ENCODE measurements around the gene KHDC1.
"Not testable (repeated sequence)": the region's sequence is repeated elsewhere in the genome, so short reads cannot be mapped to it uniquely, and the experiment has no call there.

KHDC1 gene, protein sequence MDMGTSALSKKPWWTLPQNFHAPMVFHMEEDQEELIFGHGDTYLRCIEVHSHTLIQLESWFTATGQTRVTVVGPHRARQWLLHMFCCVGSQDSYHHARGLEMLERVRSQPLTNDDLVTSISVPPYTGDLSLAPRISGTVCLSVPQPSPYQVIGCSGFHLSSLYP

DNA sequence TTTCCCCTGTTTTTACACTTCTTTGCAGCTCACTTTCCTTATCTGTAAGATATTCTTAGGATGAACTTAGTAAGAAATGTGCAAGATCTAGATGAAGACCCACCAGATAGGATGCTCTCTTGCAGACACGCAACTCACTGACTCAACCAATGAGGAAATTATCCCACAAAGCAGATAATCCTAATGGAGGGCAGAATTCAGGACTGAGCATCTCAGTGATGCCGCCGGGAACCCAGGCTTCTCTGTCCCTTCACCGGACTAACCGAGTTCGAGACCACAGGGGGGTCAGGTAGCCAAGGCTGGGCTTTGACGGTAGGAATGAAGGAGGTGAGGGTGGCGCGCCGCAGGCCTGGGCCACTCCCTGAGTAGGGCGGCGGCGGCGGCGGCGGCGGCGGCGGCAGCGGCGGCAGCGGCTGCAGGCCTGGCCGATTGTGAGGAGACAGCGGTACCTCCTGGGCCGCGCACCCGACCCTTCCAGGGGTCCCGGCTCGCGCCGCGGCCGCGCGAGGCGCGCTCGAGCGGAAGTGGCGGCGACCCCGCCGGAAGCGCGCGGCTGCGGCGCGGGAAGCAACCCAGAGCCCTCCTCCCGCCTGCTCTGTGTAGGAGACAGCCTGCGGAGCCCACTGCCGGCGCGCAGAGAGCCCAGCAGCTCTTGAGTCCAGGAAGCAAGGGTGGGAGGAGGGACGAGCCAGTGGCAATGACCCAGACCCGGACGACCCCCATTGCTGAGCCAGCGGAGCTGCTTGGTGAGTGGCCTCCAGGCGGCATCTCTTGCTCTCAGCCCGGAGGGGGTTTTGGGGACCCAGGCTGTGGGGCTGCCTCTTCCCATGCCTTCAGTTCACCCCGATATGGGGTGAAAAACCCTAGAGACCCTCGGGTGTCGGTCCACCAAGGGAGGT, at the start of gene KHDC1:
Gene KHDC1 (minus strand): TSS at position 526 of the 899 bp plus-strand sequence. CDS start 20,679 bp downstream, outside the sequence.
- Histone ChIP-seq H3K27ac (peak within 1 kb of the TSS; percentile 80), H3K9me3 (ENCODE audit: severe bottlenecking) (no peaks in the 10 kb centered on the region), H3K36me3 (peaks cover 19% of the 10 kb centered on the region), H3K27me3 (ENCODE audit: insufficient read depth, low read depth, severe bottlenecking) (no peaks in the 10 kb centered on the region), H3K4me3 (ENCODE audit: low read depth, low read length) (peak within 1 kb of the TSS; percentile 71)
- TF ChIP-seq, protein P1, sequence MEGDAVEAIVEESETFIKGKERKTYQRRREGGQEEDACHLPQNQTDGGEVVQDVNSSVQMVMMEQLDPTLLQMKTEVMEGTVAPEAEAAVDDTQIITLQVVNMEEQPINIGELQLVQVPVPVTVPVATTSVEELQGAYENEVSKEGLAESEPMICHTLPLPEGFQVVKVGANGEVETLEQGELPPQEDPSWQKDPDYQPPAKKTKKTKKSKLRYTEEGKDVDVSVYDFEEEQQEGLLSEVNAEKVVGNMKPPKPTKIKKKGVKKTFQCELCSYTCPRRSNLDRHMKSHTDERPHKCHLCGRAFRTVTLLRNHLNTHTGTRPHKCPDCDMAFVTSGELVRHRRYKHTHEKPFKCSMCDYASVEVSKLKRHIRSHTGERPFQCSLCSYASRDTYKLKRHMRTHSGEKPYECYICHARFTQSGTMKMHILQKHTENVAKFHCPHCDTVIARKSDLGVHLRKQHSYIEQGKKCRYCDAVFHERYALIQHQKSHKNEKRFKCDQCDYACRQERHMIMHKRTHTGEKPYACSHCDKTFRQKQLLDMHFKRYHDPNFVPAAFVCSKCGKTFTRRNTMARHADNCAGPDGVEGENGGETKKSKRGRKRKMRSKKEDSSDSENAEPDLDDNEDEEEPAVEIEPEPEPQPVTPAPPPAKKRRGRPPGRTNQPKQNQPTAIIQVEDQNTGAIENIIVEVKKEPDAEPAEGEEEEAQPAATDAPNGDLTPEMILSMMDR (IDR thresholded peaks at IDR 0.05; ENCODE audit: low read depth, low read length), result peak; percentile 20; the same call in 1 of the 2 replicates
- peak; percentile 80 for DNase-seq

DNA sequence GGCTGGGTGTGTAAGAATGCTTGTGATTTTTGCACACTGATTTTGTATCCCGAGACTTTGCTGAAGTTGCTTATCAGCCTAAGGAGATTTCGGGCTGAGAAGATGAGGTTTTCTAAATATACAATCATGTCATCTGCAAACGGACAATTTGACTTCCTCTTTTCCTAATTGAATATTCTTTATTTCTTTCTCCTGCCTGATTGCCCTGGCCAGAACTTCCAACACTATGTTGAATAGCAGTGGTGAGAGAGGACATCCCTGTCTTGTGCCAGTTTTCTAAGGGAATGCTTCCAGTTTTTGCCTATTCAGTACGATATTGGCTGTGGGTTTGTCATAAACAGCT, 47.5 kb upstream of the KHDC1 start:
- not testable (repeated sequence) for DNase-seq; H3K27me3 ChIP-seq (ENCODE audit: insufficient read depth, low read depth, severe bottlenecking); H3K9me3 ChIP-seq (ENCODE audit: severe bottlenecking); H3K27ac ChIP-seq; H3K36me3 ChIP-seq
- H3K4me3 ChIP-seq (ENCODE audit: low read depth, low read length), result peak overlapping the region; percentile 51

DNA sequence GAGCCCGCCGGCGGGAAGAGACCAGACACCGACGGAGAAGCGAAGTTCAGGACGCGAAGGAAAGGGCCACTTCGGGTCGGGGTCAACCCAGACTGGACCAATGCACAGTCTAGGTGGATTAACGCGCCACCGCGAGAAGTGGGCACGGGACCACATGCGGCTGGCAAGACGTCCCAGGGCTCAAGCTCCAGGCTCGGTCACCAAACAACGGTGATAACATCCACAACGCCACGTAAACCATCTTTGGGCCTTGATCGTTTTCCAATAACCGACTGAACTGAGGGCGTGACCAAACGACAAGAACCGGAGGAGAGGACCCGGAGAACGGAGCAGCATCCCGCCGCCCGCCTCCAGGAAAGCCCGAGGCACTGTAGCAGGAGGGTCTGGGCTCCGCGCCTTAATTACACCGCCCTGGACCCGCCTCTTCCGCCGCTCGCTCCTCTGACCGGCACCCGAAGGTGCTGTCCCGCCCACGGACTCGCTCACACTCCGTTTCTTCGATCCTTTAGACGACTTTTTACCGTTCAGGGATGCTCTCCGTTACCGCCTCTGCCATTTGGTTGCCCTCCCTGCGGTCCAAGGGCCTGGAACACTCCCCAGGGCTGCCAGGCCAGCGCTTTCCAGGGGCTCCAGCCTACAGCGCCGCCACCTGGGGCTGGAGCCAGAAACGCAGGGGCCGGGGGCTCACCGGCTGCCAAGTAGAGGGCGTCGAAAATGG, 46.9 kb upstream of the KHDC1 start:
- peak overlapping the region; percentile 39 for H3K27ac ChIP-seq
- H3K4me3 ChIP-seq (ENCODE audit: low read depth, low read length), result peak overlapping the region; percentile 51
- TF ChIP-seq, protein P1 (IDR thresholded peaks at IDR 0.05; ENCODE audit: low read depth, low read length), result peak; percentile 44
- DNase-seq, result peak; percentile 58
- H3K27me3 ChIP-seq (ENCODE audit: insufficient read depth, low read depth, severe bottlenecking), result no peaks in the 10 kb centered on the region
- no peaks in the 10 kb centered on the region for H3K9me3 ChIP-seq (ENCODE audit: severe bottlenecking)
- no peaks in the 10 kb centered on the region for H3K36me3 ChIP-seq

DNA sequence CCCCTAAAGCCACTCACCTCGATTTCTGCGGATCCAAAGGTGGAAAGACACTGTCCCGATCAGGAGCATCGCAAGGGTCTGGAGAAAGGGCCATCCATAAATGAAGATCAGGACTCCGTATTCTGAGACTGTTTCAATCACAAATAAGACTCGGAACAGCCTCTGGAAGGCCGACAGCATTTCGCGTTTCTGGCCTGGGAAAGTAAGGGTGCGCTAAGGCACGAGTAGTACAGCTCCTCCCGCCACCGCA, 46.5 kb upstream of the KHDC1 start:
- TF ChIP-seq, protein P1 (IDR thresholded peaks at IDR 0.05; ENCODE audit: low read depth, low read length), result no peak
- no peaks in the 10 kb centered on the region for H3K9me3 ChIP-seq (ENCODE audit: severe bottlenecking)
- peak overlapping the region; percentile 51 for H3K4me3 ChIP-seq (ENCODE audit: low read depth, low read length)
- H3K27me3 ChIP-seq (ENCODE audit: insufficient read depth, low read depth, severe bottlenecking), result no peaks in the 10 kb centered on the region
- peak overlapping the region; percentile 39; the same call in 1 of the 2 replicates for H3K27ac ChIP-seq
- DNase-seq, result no peak
- H3K36me3 ChIP-seq, result no peaks in the 10 kb centered on the region

DNA sequence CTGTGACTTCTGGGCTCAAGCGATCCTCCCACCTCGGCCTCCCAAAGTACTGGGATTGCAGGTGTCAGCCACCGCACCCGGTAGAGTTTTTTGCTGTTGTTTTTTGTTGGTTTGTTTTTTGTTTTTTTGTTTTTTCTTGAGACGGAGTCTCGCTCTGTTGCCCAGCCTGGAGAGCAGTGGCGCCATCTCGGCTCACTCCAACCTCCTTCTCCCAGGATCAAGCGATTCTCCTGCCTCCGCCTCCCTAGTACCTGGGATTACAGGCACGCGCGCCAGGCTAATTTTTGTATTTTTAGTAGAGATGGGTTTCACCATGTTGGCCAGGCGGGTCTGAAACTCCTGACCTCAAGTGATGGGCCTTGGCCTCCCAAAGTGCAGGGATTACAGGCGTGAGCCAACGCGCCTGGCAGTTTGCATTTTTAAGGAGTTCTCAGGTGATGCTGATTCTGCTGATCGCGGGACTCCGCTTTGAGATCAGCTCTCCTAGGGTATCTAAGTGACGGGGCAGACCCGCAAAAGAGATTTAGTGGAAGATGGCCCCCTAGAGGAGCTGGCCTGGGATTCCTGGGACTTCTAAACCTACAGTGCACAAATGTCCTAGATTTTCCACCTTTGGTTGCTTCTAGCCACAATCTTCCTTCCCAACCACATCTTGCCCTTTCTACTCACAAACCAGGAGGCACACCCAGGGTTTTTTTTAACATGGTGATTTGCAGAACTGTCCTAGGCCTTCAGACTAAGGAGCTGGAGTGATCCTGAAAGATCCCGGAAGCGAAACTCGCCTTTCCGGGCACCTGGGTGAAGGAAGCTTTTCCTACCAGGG, 45.9 kb upstream of the KHDC1 start:
- Histone ChIP-seq H3K4me3 (ENCODE audit: low read depth, low read length) (peak overlapping the region; percentile 51), H3K9me3 (ENCODE audit: severe bottlenecking) (no peaks in the 10 kb centered on the region), H3K36me3 (no peaks in the 10 kb centered on the region), H3K27me3 (ENCODE audit: insufficient read depth, low read depth, severe bottlenecking) (no peaks in the 10 kb centered on the region), H3K27ac (no peak overlapping the region)
- no peak for DNase-seq
- TF ChIP-seq, protein P1 (IDR thresholded peaks at IDR 0.05; ENCODE audit: low read depth, low read length), result no peak

DNA sequence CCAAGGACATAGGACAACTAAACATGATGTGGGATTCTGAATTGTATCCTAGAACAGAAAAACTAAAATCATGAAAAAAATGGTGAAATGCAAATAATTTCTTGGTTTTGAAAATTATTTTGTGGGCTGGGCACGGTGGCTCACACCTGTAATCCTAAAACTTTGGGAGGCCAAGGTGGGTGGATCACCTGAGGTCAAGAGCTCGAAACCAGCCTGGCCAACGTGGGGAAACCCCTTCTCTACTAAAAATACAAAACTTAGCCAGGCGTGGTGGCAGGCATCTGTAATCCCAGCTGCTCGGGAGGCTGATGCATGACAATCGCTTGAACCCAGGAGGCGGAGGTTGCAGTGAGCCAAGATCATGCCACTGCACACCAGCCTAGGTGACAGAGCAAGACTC, 40.8 kb upstream of the KHDC1 start:
- not testable (repeated sequence) for H3K9me3 ChIP-seq (ENCODE audit: severe bottlenecking); H3K4me3 ChIP-seq (ENCODE audit: low read depth, low read length); H3K27ac ChIP-seq; DNase-seq; H3K36me3 ChIP-seq; H3K27me3 ChIP-seq (ENCODE audit: insufficient read depth, low read depth, severe bottlenecking)

All from WERI-Rb-1 (cell line).